Progenitor cell of endocrine pancreas (in vitro differentiated cells): Measurements from ENCODE around the gene SCN4B. TPM values are rescaled to one million over a fixed set of nuclear protein-coding genes. Genes with fewer than 3 reads are reported as not detected.

Experiments
- DNase-seq: peaks from one replicate; pipeline ENCODE4 v3.0.0; 2021; ENCODE audit warnings: low spot score; ENCODE audit not compliant: unreplicated experiment
- H3K27ac Mint-ChIP-seq: 2 replicates; pipeline ENCODE4 v1.8.0; 2021; ENCODE audit warnings: mild to moderate bottlenecking, moderate library complexity, mixed read lengths
- H3K27me3 Mint-ChIP-seq: 2 replicates; pipeline ENCODE4 v1.8.0; 2021; ENCODE audit warnings: mixed read lengths
- H3K36me3 Mint-ChIP-seq: 2 replicates; pipeline ENCODE4 v1.8.0; 2022; ENCODE audit warnings: mixed read lengths; ENCODE audit not compliant: insufficient read depth
- H3K4me1 Mint-ChIP-seq: 2 replicates; pipeline ENCODE4 v1.8.0; 2021; ENCODE audit warnings: low read depth, mixed read lengths
- H3K4me3 Mint-ChIP-seq: 2 replicates; pipeline ENCODE4 v1.8.0; 2021; ENCODE audit warnings: low read depth, mild to moderate bottlenecking, moderate library complexity, mixed read lengths
- H3K9me3 Mint-ChIP-seq: 2 replicates; pipeline ENCODE4 v1.8.0; 2021; ENCODE audit warnings: low read depth, mixed read lengths
- CTCF ChIP-seq: fragments of 200-600 bp; sonication (generic); IDR thresholded peaks from one replicate; pipeline ENCODE4 v1.5.0; 2021; ENCODE audit warnings: antibody characterized with exemption, mild to moderate bottlenecking; ENCODE audit not compliant: unreplicated experiment
- total RNA-seq: library from RNA; stranded (reverse); gene quantifications from 2 replicates; pipeline ENCODE4 v1.2.1, GENCODE V29; 2021

The SCN4B gene
- total RNA-seq, 1 donor from 2014 or later = not detected

DNA sequence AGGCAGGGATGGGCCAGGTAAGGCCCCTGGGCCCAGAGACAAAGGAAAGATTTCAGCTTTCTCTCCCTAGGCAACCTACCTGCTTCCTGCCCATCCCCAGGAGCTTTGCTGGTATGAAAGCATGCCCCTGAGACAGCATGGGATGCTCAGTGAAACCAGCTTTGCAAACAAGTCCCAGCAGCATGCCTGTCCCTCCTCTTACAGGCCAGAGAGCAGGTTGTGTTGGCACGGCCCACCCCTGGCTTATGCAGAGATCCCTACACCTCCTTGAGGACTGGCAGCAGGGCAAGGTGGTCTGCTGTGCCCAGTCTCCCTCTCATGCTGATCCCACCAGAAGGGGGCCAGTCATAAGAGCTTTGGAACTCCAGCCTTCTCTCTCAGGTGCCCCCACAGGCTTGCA is 3.1 kb downstream of the SCN4B start:
- Mint-ChIP-seq H3K4me3 (no peak overlapping the region), H3K27me3 (peaks cover 91% of the 10 kb centered on the region), H3K9me3 (no peaks in the 10 kb centered on the region), H3K36me3 (no peaks in the 10 kb centered on the region), H3K4me1 (peaks cover 5% of the 10 kb centered on the region), H3K27ac (no peak overlapping the region)
- DNase-seq = no peak
- no peak for TF ChIP-seq CTCF

DNA sequence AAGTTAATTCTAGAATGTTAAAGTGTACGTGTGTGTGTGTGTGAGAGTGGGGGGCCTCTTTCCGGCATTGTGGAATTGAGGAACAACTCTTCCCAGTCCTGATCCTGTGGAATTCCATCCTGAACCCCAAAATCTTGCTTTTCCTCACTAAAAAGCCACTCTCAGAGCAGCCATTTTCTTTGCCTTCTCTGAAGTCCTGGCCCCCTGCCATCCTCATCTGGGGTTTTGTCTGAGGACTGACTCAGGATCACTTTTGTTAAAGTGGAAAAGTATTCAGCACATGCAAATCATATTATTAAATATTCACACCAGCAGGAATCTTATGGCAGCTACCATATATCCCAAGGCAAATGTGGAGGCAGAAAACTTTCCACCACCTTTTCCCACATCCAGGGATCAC is 3.8 kb downstream of the SCN4B start:
- Mint-ChIP-seq H3K4me1 (peaks cover 4% of the 10 kb centered on the region), H3K36me3 (no peaks in the 10 kb centered on the region), H3K9me3 (no peaks in the 10 kb centered on the region), H3K27me3 (peaks cover 91% of the 10 kb centered on the region), H3K27ac (no peak overlapping the region), H3K4me3 (no peak overlapping the region)
- TF ChIP-seq CTCF = no peak
- DNase-seq = no peak

- no peaks in the 10 kb centered on the region for H3K9me3 Mint-ChIP-seq
- H3K27ac Mint-ChIP-seq = no peak overlapping the region
- no peaks in the 10 kb centered on the region for H3K36me3 Mint-ChIP-seq
- DNase-seq = no peak
- H3K4me3 Mint-ChIP-seq = no peak overlapping the region
- TF ChIP-seq CTCF = no peak
- no peaks in the 10 kb centered on the region for H3K4me1 Mint-ChIP-seq
- H3K27me3 Mint-ChIP-seq = peaks cover 90% of the 10 kb centered on the region
These were observed 4.4 kb downstream of the SCN4B start for GRCh38 chr11:118148240-118148639.

DNA sequence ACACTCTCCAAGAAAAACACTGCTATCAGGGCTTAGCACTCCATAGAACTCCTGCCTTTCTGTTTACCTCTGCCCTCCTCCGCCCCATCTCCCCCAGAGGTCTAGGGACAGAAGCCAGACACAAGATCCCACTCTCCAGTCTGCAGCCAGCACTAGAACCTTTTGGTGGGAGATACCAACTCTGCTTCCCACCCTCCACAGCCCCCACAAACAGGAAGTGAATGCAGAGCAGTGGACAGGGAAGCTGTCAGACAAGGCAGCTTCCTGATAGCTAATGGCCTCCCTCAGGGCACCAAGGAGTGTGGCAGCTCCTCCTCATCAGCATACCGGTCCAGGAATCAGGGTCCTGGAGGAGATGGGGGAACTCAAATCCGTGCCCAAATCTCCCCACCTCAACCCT is 5.1 kb downstream of the SCN4B start:
- no peaks in the 10 kb centered on the region for H3K9me3 Mint-ChIP-seq
- no peak overlapping the region for H3K4me3 Mint-ChIP-seq
- no peaks in the 10 kb centered on the region for H3K36me3 Mint-ChIP-seq
- H3K4me1 Mint-ChIP-seq = no peaks in the 10 kb centered on the region
- H3K27ac Mint-ChIP-seq = no peak overlapping the region
- no peak for DNase-seq
- TF ChIP-seq CTCF = no peak
- H3K27me3 Mint-ChIP-seq = peaks cover 94% of the 10 kb centered on the region

- peak overlapping the region; percentile 69 for H3K27ac Mint-ChIP-seq
- H3K9me3 Mint-ChIP-seq = no peaks in the 10 kb centered on the region
These were observed 6.1 kb downstream of the SCN4B start for GRCh38 chr11:118146554-118146953.

More at GRCh38 chr11:118146554-118146953, 6.1 kb downstream of the SCN4B start:
- Mint-ChIP-seq H3K36me3 (no peaks in the 10 kb centered on the region), H3K4me3 (peak overlapping the region; percentile 69), H3K4me1 (no peaks in the 10 kb centered on the region), H3K27me3 (peaks cover 94% of the 10 kb centered on the region)
- TF ChIP-seq CTCF = no peak
- DNase-seq = no peak
